Stomach (tissue), 9 donors: Measurements from ENCODE around the gene PPP2R2C. TPM values are rescaled to one million over a fixed set of nuclear protein-coding genes. Genes with fewer than 3 reads are reported as not detected.

Source experiments
- DNase-seq, 2 donors: peaks; one replicate each; pipeline versions ENCODE4 v3.0.0 to v3.0.0-alpha.2; 2013 to 2019
- H3K27ac ChIP-seq, 5 donors: fragments of 200-600 bp in 4 of 5; sonication (generic) in 4 of 5; one replicate each; pipeline ENCODE4 v1.5.1; 2013 to 2019; ENCODE audit warnings: mild to moderate bottlenecking in 1 of 5, moderate library complexity in 1 of 5
- H3K27me3 ChIP-seq, 3 donors: fragments of 200-600 bp; sonication (generic); one replicate each; pipeline ENCODE4 v1.5.1; 2017 to 2019; ENCODE audit warnings: mixed run types in 1 of 3
- H3K36me3 ChIP-seq, 4 donors: fragments of 200-600 bp; sonication (generic); 1 replicate in 3 of 4; 2 replicates in 1 of 4; pipeline ENCODE4 v1.5.1; 2016 to 2019
- H3K4me1 ChIP-seq, 4 donors: fragments of 200-600 bp; sonication (generic); one replicate each; pipeline ENCODE4 v1.5.1; 2016 to 2019
- H3K4me3 ChIP-seq, 4 donors: fragments of 200-600 bp; sonication (generic) in 3 of 4; one replicate each; pipeline ENCODE4 v1.5.1; 2016 to 2019; ENCODE audit warnings: mild to moderate bottlenecking in 1 of 4
- H3K9me3 ChIP-seq, 4 donors: fragments of 200-600 bp; sonication (generic); one replicate each; pipeline ENCODE4 v1.5.1; 2016 to 2019
- CTCF ChIP-seq, 7 experiments: fragments of 450-650 bp in 4 of 7; fragments of 200-600 bp in 3 of 7; sonication (generic) in 3 of 7; IDR thresholded peaks; one replicate each; pipeline ENCODE4 v1.5.1; 2016 to 2019; ENCODE audit warnings: antibody characterized with exemption in 7 of 7, control low read depth in 2 of 7, mild to moderate bottlenecking in 1 of 7
- EP300 ChIP-seq: sonication (generic); formaldehyde crosslinking; IDR thresholded peaks from one replicate; pipeline ENCODE4 v1.6.1; 2017; ENCODE audit warnings: antibody characterized with exemption
- POLR2A ChIP-seq, 4 donors: fragments of 450-650 bp; IDR thresholded peaks; one replicate each; pipeline ENCODE4 v1.6.1; 2016; ENCODE audit warnings: antibody characterized with exemption in 4 of 4, control low read depth in 2 of 4, mild to moderate bottlenecking in 1 of 4, moderate library complexity in 1 of 4
- POLR2AphosphoS5 ChIP-seq, 3 donors: sonication (generic); formaldehyde crosslinking; IDR thresholded peaks; one replicate each; pipeline ENCODE4 v1.6.1; 2016; ENCODE audit warnings: antibody characterized with exemption in 3 of 3
- WGBS, 5 donors: extraction: QIAGEN DNeasy Blood & Tissue Kit in 3 of 5; methylation state at CpG; one replicate each; pipeline versions ENCODE4 v1.1.5 to v1.1.7; 2013 to 2018; 5-methylcytosine and 5-hydroxymethylcytosine counted together
- intact Hi-C: fragments of 100-400 bp; cut with DNase I; formaldehyde crosslinking; loops from one replicate; pipeline ENCODE4 v1.15.1; 2023; ENCODE audit warnings: low total_unique reads
- polyA plus RNA-seq, 3 donors: library from polyadenylated mRNA; stranded (reverse); fragments of 200-250 nt; gene quantifications; one replicate each; pipeline ENCODE4 v1.2.3, GENCODE V29; 2013
- total RNA-seq, 5 donors: library from RNA; depleted of rRNA; stranded (reverse); fragments of >200 nt; gene quantifications; one replicate each; pipeline versions ENCODE4 v1.1.0 to v1.2.3, GENCODE V29; 2014 to 2016
- donor health status: healthy with polysubstance abuse.
- donor health status: Bipolar disorder and iron deficiency.
- donor health status: healthy.

PPP2R2C gene
- total and polyA plus RNA-seq, 8 donors: 1.4 to 5.0 (median 1.5) TPM; not detected in 5

GRCh38 chr4:6492027-6492590 lies 19.7 kb upstream of the PPP2R2C start:
- WGBS, 5 donors: 83 to 89% (median 88%) methylated on average over 4 to 6 of the region's 6 CpGs

GRCh38 chr4:6491235-6491634 lies 18.8 kb upstream of the PPP2R2C start:
- Histone ChIP-seq H3K36me3 (no peaks in the 10 kb centered on the region), H3K27me3 (peaks cover 0 to 57% (median 21%) of the 10 kb centered on the region in 3 donors), H3K4me3 (no peak overlapping the region), H3K9me3 (peaks cover 0 to 39% (median 26%) of the 10 kb centered on the region in 4 donors), H3K4me1 (peaks cover 0 to 11% (median 7%) of the 10 kb centered on the region in 4 donors), H3K27ac (no peak overlapping the region)
- intact Hi-C loops: no loop called here
- DNase-seq: no peak
- TF ChIP-seq POLR2AphosphoS5 (IDR thresholded peaks at IDR 0.05) (no peak), CTCF (IDR thresholded peaks at IDR 0.05) (no peak), POLR2A (IDR thresholded peaks at IDR 0.05) (no peak), EP300 (no peak)

More at GRCh38 chr4:6492027-6492590, 19.7 kb upstream of the PPP2R2C start:
- peaks cover 0 to 31% (median 19%) of the 10 kb centered on the region in 4 donors for H3K9me3 ChIP-seq
- H3K4me1 ChIP-seq: peaks cover 0 to 11% (median 7%) of the 10 kb centered on the region in 4 donors
- peaks cover 0 to 57% (median 21%) of the 10 kb centered on the region in 3 donors for H3K27me3 ChIP-seq
- no peak overlapping the region for H3K27ac ChIP-seq
- no peak overlapping the region for H3K4me3 ChIP-seq
- H3K36me3 ChIP-seq: no peaks in the 10 kb centered on the region
- TF ChIP-seq POLR2AphosphoS5 (IDR thresholded peaks at IDR 0.05): no peak
- no peak for TF ChIP-seq CTCF (IDR thresholded peaks at IDR 0.05)
- TF ChIP-seq POLR2A (IDR thresholded peaks at IDR 0.05): no peak
- no peak for TF ChIP-seq EP300
- no peak for DNase-seq
- intact Hi-C loops: no loop called here

- intact Hi-C loops: no loop called here
- TF ChIP-seq CTCF (IDR thresholded peaks at IDR 0.05) (no peak), POLR2AphosphoS5 (IDR thresholded peaks at IDR 0.05) (no peak), POLR2A (IDR thresholded peaks at IDR 0.05) (no peak), EP300 (no peak)
- peaks cover 0 to 11% (median 7%) of the 10 kb centered on the region in 4 donors for H3K4me1 ChIP-seq
- H3K27ac ChIP-seq: no peak overlapping the region
- H3K4me3 ChIP-seq: no peak overlapping the region
- H3K27me3 ChIP-seq: peaks cover 0 to 51% (median 21%) of the 10 kb centered on the region in 3 donors
- WGBS, 5 donors: 59 to 73% (median 63%) methylated on average over 4 of the region's 4 CpGs
- DNase-seq: no peak
- no peaks in the 10 kb centered on the region for H3K36me3 ChIP-seq
- peaks cover 0 to 50% (median 35%) of the 10 kb centered on the region in 4 donors for H3K9me3 ChIP-seq
These were observed 17.5 kb upstream of the PPP2R2C start for GRCh38 chr4:6489927-6490326.

GRCh38 chr4:6487466-6487865 lies 15.1 kb upstream of the PPP2R2C start:
- Histone ChIP-seq H3K4me3 (no peak overlapping the region), H3K4me1 (no peaks in the 10 kb centered on the region), H3K9me3 (peaks cover 0 to 51% (median 37%) of the 10 kb centered on the region in 4 donors), H3K36me3 (no peaks in the 10 kb centered on the region), H3K27ac (no peak overlapping the region), H3K27me3 (peaks cover 0 to 30% (median 12%) of the 10 kb centered on the region in 3 donors)
- no peak for DNase-seq
- TF ChIP-seq EP300: no peak
- no peak for TF ChIP-seq POLR2AphosphoS5 (IDR thresholded peaks at IDR 0.05)
- no peak for TF ChIP-seq CTCF (IDR thresholded peaks at IDR 0.05)
- TF ChIP-seq POLR2A (IDR thresholded peaks at IDR 0.05): no peak
- WGBS, 5 donors: 55 to 74% (median 63%) methylated on average over 2 of the region's 2 CpGs
- intact Hi-C loops: no loop called here
